Measurements from ENCODE around the gene HCAR3. TPM values are rescaled to one million over a fixed set of nuclear protein-coding genes. Genes with fewer than 3 reads are reported as not detected.
"Not testable (repeated sequence)": the region's sequence is repeated elsewhere in the genome, so short reads cannot be mapped to it uniquely, and the experiment has no call there.

Gene HCAR3
- polyA plus RNA-seq, 3 donors: 0.19 to 0.62 (median 0.26) TPM

GRCh38 chr12:122725452-122726079, 9.0 kb upstream of the HCAR3 start:
- no peak for DNase-seq (ENCODE audit: extremely low read depth in 1 of 11, low read depth in 9 of 11, low spot score in 4 of 11)

GRCh38 chr12:122724641-122725243, 8.1 kb upstream of the HCAR3 start:
- no peak for DNase-seq (ENCODE audit: extremely low read depth in 1 of 11, low read depth in 9 of 11, low spot score in 4 of 11)

GRCh38 chr12:122722387-122722786, 5.8 kb upstream of the HCAR3 start:
- no peak for DNase-seq (ENCODE audit: extremely low read depth in 1 of 11, low read depth in 9 of 11, low spot score in 4 of 11)

GRCh38 chr12:122721057-122721545, 4.5 kb upstream of the HCAR3 start:
- DNase-seq (ENCODE audit: extremely low read depth in 1 of 11, low read depth in 9 of 11, low spot score in 4 of 11): no peak

GRCh38 chr12:122715211-122715610, 1.4 kb downstream of the HCAR3 start:
- DNase-seq (ENCODE audit: extremely low read depth in 1 of 11, low read depth in 9 of 11, low spot score in 4 of 11): not testable (repeated sequence)

GRCh38 chr12:122713491-122714188, 3.0 kb downstream of the HCAR3 start:
- not testable (repeated sequence) for DNase-seq (ENCODE audit: extremely low read depth in 1 of 11, low read depth in 9 of 11, low spot score in 4 of 11)

- not testable (repeated sequence) for DNase-seq (ENCODE audit: extremely low read depth in 1 of 11, low read depth in 9 of 11, low spot score in 4 of 11)
Measured at GRCh38 chr12:122711266-122711665, 5.3 kb downstream of the HCAR3 start.

- not testable (repeated sequence) for DNase-seq (ENCODE audit: extremely low read depth in 1 of 11, low read depth in 9 of 11, low spot score in 4 of 11)
Measured at GRCh38 chr12:122710341-122710740, 6.3 kb downstream of the HCAR3 start.

GRCh38 chr12:122709287-122709686, 7.3 kb downstream of the HCAR3 start:
- not testable (repeated sequence) for DNase-seq (ENCODE audit: extremely low read depth in 1 of 11, low read depth in 9 of 11, low spot score in 4 of 11)

- not testable (repeated sequence) for DNase-seq (ENCODE audit: extremely low read depth in 1 of 11, low read depth in 9 of 11, low spot score in 4 of 11)
Measured at GRCh38 chr12:122703841-122704240, 12.8 kb downstream of the HCAR3 start.

- not testable (repeated sequence) for DNase-seq (ENCODE audit: extremely low read depth in 1 of 11, low read depth in 9 of 11, low spot score in 4 of 11)
Measured at GRCh38 chr12:122702890-122703611, 13.6 kb downstream of the HCAR3 start, which contains the start of gene HCAR2. Gene HCAR2, minus strand, starts transcription at chr12:122703357. Its CDS starts 74 bp downstream, at chr12:122703283.

- DNase-seq (ENCODE audit: extremely low read depth in 1 of 11, low read depth in 9 of 11, low spot score in 4 of 11): not testable (repeated sequence)
Measured at GRCh38 chr12:122701481-122701880, 15.1 kb downstream of the HCAR3 start.

- not testable (repeated sequence) for DNase-seq (ENCODE audit: extremely low read depth in 1 of 11, low read depth in 9 of 11, low spot score in 4 of 11)
Measured at GRCh38 chr12:122700038-122700710, 16.4 kb downstream of the HCAR3 start.

- DNase-seq (ENCODE audit: extremely low read depth in 1 of 11, low read depth in 9 of 11, low spot score in 4 of 11): not testable (repeated sequence)
Measured at GRCh38 chr12:122696922-122697321, 19.7 kb downstream of the HCAR3 start.

GRCh38 chr12:122691566-122691965, 25.0 kb downstream of the HCAR3 start:
- no peak for DNase-seq (ENCODE audit: extremely low read depth in 1 of 11, low read depth in 9 of 11, low spot score in 4 of 11)

GRCh38 chr12:122688291-122688690, 28.3 kb downstream of the HCAR3 start:
- DNase-seq (ENCODE audit: extremely low read depth in 1 of 11, low read depth in 9 of 11, low spot score in 4 of 11): no peak

- DNase-seq (ENCODE audit: extremely low read depth in 1 of 11, low read depth in 9 of 11, low spot score in 4 of 11): no peak
Measured at GRCh38 chr12:122687086-122687485, 29.5 kb downstream of the HCAR3 start.

GRCh38 chr12:122686538-122686937, 30.1 kb downstream of the HCAR3 start:
- DNase-seq (ENCODE audit: extremely low read depth in 1 of 11, low read depth in 9 of 11, low spot score in 4 of 11): no peak

- DNase-seq (ENCODE audit: extremely low read depth in 1 of 11, low read depth in 9 of 11, low spot score in 4 of 11): no peak
Measured at GRCh38 chr12:122684297-122684813, 32.3 kb downstream of the HCAR3 start.
